ENCODE data around the gene ZBTB20. TPM values are rescaled to one million over a fixed set of nuclear protein-coding genes. Genes with fewer than 3 reads are reported as not detected.
A peak's percentile ranks its signal among the peaks of the same experiment; 100 is the strongest.

The ZBTB20 gene
- total and polyA plus RNA-seq, 7 donors, result 0.40 to 74.9 (median 41.7) TPM

- H3K4me3 ChIP-seq, result no peak overlapping the region
- TF ChIP-seq CTCF (IDR thresholded peaks at IDR 0.05), result no peak
- H3K9me3 ChIP-seq, result no peaks in the 10 kb centered on the region
- ATAC-seq (no peak), DNase-seq (no peak)
- intact Hi-C loops (cut with DNase I), result loop anchor here (5.0 to 10.0 kb wide), 2 partner anchors 34 to 516 kb away; no protein-coding TSS in a partner anchor
- no peaks in the 10 kb centered on the region for H3K36me3 ChIP-seq (ENCODE audit: insufficient read depth in 1 of 2, low read depth in 1 of 2)
- H3K4me1 ChIP-seq, result peaks cover 56% of the 10 kb centered on the region
- no peaks in the 10 kb centered on the region for H3K27me3 ChIP-seq (ENCODE audit: insufficient read depth in 3 of 3, low read length in 2 of 3)
- no peak overlapping the region for H3K27ac ChIP-seq
Observed at GRCh38 chr3:115141033-115141757, 5.9 kb downstream of the ZBTB20 start.

- intact Hi-C loops (cut with DNase I), result no loop called here
- no peak for TF ChIP-seq CTCF (IDR thresholded peaks at IDR 0.05)
- WGBS, 3 donors, result 83 to 100% (median 92%) methylated on average over 1 of the region's 1 CpG
- Histone ChIP-seq H3K4me3 (no peak overlapping the region), H3K36me3 (ENCODE audit: insufficient read depth in 1 of 2, low read depth in 1 of 2) (no peaks in the 10 kb centered on the region), H3K9me3 (no peaks in the 10 kb centered on the region), H3K27ac (no peak overlapping the region), H3K4me1 (peaks cover 50% of the 10 kb centered on the region), H3K27me3 (ENCODE audit: insufficient read depth in 3 of 3, low read length in 2 of 3) (no peaks in the 10 kb centered on the region)
- ATAC-seq (no peak), DNase-seq (no peak)
Observed at GRCh38 chr3:115139072-115139471, 8.0 kb downstream of the ZBTB20 start.

- DNase-seq (no peak), ATAC-seq (peak in 2 of 4 donors; percentile 72 to 73)
- H3K27me3 ChIP-seq (ENCODE audit: insufficient read depth in 3 of 3, low read length in 2 of 3), result no peaks in the 10 kb centered on the region
- TF ChIP-seq CTCF (IDR thresholded peaks at IDR 0.05), result no peak
- H3K36me3 ChIP-seq (ENCODE audit: insufficient read depth in 1 of 2, low read depth in 1 of 2), result no peaks in the 10 kb centered on the region
- no peaks in the 10 kb centered on the region for H3K9me3 ChIP-seq
- no peak overlapping the region for H3K4me3 ChIP-seq
- H3K27ac ChIP-seq, result no peak overlapping the region
- 88 to 97% (median 89%) methylated on average over 5 of the region's 5 CpGs for WGBS, 3 donors
- intact Hi-C loops (cut with DNase I), result no loop called here
- H3K4me1 ChIP-seq, result peaks cover 26% of the 10 kb centered on the region
Observed at GRCh38 chr3:115134648-115135347, 12.3 kb downstream of the ZBTB20 start.

- ATAC-seq (peak in 3 of 4 donors; percentile 44 to 84 (median 73)), DNase-seq (no peak)
- intact Hi-C loops (cut with DNase I), result no loop called here
- TF ChIP-seq CTCF (IDR thresholded peaks at IDR 0.05), result no peak
- H3K4me3 ChIP-seq, result no peak overlapping the region
- H3K9me3 ChIP-seq, result no peaks in the 10 kb centered on the region
- H3K36me3 ChIP-seq (ENCODE audit: insufficient read depth in 1 of 2, low read depth in 1 of 2), result no peaks in the 10 kb centered on the region
- 38 to 52% (median 43%) methylated on average over 3 of the region's 3 CpGs for WGBS, 3 donors
- peaks cover 7% of the 10 kb centered on the region for H3K4me1 ChIP-seq
- no peaks in the 10 kb centered on the region for H3K27me3 ChIP-seq (ENCODE audit: insufficient read depth in 3 of 3, low read length in 2 of 3)
- no peak overlapping the region for H3K27ac ChIP-seq
Observed at GRCh38 chr3:115127208-115127607, 19.9 kb downstream of the ZBTB20 start.

All from psoas muscle (tissue), 8 donors.